Stimulated activated CD4-positive, alpha-beta T cell treated with anti-CD3 and anti-CD28 coated beads, Interleukin-2, amount 100 ng/mL, for 48 hours (primary cell): ENCODE measurements around the gene DPYD.
"Not testable (repeated sequence)": the region's sequence is repeated elsewhere in the genome, so short reads cannot be mapped to it uniquely, and the experiment has no call there.

ENCODE experiments used
- DNase-seq, 2 donors: peaks; one replicate each; pipeline ENCODE4 v3.0.0-alpha.2; 2020

The DPYD gene

DNA sequence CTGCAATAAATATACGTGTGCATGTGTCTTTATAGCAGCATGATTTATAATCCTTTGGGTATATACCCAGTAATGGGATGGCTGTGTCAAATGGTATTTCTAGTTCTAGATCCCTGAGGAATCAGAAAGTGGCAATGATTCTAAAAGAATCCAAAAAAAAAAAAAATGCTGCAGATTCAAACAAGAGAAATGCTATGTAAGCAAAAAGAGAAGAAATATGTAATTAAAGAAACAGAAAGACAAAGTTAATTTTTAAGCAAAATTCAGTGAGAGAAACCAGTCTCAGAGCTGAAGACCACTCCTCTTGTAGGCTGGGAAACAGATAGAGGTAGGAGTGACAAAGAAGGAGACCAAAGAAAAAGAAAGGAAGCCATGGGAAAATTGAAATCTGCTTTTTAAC, 571.0 kb downstream of the DPYD start:
- DNase-seq, result not testable (repeated sequence)

DNA sequence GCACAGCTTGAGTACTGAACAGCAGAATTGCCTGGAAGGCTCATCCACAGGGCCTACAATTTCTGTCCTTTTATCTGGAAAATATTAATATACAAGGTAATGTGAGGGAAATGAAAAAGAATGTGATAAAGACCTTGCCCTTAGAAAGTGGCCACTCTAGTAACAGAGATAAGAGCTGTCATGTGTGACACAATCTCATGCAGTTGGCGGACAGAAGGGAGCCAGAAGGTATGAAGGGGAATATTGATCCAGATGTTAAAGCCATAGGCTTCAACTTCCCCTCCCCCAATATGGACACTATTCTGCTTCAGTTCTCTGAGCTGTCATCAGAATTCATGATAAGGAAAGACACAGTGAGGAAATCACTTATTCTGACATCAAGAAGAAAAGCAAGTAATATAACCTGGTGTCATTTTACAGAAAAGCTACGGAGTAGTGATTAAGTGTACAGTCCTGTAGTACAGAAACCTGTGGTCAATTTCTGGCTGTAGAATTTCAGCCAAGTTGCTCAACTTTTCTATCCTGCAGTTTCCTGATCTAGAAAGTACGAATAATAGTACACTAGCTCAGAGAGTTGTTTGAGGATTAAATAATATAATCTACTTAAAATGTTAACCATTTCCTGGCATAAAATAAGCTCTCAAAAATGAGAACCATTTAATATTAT, 572.1 kb downstream of the DPYD start:
- DNase-seq, result no peak

DNA sequence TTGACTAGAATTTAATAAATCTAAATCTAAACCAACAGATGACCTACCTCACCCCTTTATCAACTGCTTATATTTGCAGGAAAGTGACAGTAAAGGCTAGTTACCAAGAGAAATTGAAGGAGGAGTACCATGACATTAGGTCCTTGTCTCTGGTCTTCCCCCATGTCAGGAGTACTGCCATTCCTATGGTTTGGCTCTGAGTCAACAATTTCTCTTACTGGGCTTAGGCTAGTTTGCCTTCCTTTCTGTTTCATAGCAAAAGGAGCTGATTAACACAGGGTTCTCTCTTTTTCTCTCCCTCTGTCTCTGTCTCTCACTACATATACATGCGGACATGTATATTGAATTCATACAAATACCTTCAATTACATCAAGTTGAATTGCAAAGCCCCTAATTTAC, 579.9 kb downstream of the DPYD start:
- no peak for DNase-seq

DNA sequence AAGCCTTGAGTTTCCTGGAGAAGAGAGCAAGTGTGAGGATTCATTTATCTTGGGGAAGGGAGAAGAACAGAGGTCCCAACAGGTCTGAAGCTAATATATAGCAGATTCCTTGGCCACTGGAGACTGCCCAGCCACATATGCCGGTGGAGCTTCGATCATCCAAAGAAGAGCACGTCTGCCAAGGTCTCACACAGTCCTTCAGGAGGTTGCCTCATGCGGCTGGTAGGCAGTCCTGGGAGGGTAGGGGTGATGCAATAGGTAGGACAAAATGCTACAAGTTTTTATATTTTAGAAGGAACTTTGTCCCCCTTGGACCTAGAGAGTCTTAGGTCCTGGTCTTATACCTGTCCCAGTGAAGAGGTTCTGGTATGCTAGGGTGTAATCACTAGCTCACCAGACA, 582.5 kb downstream of the DPYD start:
- DNase-seq, result no peak

DNA sequence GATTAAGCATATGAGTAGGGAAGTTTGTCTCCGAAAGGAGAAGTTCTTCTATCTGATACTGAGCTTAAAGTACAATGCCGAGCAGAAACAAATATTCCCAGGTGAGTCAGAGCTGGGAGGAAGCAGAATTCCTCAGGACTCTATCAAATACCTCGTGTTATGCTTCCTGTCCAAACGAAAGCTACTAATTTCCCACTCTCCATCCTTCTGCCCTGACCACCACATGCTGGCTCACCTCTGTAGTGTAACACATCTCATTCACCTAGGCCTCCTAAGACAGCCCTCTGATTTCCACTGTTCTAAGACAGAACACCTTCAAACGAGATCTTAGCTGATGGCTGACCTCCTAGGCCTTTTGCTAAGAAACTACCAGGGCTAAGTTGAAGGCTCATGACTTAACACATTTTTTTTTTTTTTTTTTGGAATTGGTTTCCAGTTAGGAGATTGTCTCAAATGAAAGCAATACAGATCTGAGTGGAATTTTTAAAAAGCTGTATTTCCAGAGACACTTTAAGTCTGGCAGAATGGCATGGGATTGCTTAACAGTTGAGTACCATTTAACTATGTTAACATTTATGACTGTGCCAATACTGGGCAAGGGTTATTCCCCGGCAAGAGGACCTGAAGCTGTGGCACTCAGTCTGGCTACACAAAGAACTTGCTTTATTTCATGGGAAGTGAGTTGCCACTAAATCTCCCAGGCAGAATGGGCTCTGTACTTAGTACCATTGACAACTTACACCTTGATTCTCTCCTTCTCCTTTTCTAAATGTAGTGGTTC, 583.4 kb downstream of the DPYD start:
- DNase-seq, result no peak

DNA sequence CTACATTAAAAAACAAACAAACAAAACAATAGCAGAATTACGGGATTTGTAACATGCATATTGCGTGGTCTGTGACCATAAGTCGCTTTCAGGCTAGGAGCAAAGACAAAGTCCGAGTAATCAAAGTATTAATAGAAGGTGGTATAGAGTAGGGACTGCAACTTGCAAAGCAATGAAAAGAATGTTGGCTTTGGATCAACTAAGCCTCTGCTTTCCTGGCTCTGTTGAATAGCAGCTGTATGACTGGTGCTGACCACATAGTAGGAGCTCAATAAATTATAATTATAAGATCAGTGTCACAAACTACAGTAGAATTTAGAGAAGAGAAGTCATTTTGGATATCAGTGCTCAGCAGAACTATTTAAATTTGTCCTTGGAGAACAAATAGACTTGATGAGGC, 586.4 kb downstream of the DPYD start:
- DNase-seq, result no peak

DNA sequence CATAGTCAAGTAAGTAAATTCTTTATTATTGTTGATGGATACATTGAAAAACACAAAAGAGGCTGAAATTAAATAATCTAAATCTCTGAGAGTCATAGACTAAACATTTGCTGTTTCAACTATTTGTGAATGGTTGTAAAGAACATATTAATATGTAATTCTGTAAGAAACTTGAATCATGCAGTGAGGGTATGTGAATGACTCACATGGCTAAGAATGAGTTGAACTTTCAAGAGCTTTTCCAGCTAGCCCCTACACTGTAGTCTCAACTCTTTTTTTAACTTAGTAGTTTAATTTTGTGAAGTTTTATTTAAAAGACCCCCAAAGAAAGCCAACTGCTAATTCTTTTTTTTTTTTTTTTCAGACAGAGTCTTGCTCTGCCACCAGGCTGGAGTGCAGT, 588.1 kb downstream of the DPYD start:
- DNase-seq, result no peak

DNA sequence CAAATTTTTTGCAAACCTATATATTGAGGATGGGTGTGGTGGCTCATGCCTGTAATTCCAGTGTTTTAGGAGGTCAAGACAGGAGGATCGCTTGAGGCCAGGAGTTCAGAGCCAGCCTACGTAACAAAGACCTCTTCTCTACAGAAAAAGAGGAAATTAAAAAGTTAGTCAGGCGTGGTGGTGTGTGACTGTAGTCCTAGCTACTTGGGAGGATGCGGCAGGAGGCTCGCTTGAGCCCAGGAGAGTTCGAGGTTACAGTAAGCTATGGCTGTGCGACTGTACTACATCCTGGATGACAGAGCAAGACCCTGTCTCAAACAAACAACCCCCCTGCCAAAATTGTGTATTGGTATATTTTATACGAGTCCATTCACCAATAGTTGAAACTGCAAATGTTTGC, 589.7 kb downstream of the DPYD start:
- DNase-seq, result no peak

DNA sequence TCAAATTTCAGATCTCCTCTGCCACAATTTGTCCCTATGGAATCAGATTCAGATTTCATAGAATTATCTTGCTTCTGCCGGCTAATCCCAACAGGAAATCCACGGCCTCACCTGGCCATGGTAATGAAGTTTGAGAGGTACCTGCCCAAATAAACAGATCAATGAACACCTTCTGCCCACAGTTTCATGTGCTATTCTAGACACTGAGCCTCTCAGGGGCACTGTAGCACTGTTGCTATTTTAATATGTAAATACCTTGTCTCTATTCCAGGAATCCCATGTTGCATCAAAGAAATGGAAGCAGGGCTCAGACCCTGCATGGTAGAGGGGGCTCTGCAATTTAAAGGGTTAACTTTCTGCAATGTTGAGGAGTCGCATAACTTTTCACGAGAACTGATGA, 606.1 kb downstream of the DPYD start:
- DNase-seq, result no peak

DNA sequence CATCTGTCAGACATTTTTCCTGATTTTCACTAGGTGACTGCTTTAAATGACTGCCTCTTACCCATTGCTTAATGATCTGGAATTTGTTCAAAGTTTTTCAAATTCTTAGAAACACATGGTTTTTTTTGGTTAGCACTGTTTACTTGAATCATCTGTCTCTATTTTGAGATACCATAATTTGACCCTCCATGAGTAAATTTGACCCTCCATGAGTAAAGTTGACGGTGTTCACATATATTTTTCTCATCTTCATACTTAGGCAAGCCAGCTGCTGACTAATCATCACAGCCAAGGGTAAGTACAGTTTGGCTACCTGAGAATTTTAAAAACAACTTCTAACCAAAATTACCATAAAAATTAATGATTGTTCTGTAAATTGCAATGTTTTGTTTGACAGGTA, 612.7 kb downstream of the DPYD start:
- no peak for DNase-seq

DNA sequence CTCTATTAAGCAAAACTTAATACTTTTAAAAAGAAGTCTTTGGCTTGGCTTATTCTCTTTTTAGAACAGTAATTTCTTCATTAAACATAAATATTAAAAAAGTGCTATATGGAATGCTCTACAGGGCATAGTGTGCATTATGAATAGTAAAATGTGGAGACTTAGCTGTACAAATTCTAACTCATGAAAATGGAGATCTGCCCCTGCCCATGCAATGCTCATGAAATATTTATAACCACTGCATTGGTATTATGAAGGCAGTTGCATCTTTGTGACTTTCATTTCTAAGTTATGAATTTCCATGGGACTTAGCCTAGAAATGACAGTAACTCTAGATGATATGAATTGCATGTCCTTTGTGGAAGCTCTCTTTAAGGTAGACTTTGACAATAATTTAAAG, 613.3 kb downstream of the DPYD start:
- no peak for DNase-seq

DNA sequence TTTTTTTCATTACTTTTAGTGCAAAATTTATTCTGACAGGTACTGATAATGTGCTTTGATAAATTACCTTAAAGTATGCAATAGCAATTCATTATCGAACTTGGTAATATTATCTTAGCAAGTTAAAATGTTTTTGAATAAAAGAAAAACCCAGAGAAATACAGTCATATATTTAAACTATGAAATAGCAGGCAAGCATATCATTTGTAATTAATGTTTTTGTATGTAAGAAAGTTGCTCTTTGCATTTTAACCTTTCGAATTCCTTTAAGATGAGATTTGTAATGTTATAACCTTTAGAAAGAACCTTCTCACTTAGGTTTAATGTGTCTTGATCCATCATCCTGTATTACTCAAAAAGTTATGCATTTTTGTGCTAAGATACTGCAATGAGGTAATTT, 613.7 kb downstream of the DPYD start:
- DNase-seq, result no peak

DNA sequence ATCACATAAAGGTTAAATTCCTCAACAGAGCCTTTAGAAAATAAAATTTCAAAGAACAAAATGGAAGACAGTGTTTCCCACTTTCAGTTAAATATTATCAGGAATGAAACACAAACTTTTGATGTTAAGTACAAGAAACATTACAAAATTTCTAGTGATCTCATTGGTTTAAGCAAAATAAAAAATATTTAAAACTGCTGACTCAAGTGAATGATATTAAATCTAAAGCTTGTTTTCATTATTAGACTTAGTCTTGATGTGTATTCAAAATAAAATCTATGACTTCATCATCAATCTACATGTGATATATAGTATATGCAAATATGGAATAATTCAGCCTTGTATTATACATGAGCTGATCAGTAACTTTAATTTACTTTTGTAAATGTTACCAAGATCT, 614.3 kb downstream of the DPYD start:
- DNase-seq, result no peak

DNA sequence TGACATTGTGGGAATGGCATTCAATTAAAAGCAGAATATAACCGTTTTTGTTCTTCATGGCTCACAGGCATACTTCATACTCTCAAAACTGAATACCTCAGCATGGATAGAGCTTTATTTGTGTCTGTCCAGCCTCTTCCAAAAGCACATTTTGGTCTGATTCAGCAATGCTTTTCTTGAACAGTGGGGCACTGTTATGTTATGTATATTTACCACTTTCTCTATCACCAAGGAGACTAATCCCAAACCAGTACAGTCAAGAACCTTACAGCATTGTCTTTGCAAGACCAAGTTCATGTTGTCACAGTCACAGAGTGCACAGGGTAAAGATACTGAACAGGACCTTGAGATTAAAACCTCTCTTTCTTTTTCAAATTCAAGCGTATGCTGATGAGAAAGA, 616.5 kb downstream of the DPYD start:
- DNase-seq, result no peak

DNA sequence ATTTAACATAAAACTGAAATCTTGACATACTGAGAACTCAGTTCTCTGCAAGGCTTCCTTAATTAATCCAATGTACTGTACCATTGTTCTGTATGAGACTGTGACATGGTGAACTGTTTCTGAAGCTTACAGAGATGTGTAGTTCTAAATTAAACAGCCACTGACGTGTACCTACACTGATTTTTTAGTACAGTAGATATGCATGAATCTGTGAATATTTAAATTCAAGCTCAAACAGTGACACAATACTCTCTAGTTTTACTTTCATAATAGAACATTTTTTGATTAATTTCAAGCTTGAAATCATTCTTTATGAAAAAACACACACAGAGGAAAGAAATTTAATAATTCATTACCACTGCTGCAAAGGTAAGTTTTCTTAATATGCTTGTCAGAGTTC, 621.9 kb downstream of the DPYD start:
- DNase-seq, result no peak

DNA sequence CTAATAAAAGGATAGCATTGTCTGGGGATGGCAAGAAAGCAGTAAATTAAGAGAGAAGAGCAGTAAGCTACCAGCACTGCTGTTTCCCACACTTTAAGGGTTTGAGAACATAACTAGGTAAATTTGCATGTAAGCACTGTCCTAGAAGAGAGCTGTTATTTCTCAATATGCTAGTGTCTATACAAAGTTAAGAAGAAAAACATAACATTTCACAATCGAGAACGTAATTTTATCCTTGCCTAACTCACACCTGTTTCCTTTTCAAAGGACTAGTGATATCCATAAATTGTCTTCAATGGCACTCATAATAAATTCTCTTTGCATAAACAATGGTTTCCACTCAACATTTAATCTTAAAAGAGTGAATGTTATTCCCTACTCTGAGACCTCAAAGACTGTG, 623.2 kb downstream of the DPYD start:
- DNase-seq, result no peak

DNA sequence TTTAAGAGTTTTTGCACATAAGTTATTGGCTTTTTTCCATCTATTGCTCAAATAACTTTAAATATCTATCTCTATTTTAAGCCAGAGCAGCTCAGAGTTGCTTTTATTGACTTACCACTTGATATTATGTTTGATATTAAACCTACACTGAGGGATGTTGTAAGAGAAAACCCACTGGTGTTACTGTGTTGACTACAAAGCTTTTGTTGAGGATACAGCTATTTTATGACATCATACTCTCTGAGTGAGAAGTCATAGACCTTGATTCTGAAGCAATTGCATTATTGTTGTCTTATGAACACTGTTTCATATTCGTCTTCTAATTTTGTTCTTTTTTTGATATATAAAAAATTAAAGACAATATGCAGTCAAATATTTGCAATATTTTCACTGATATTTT, 638.9 kb downstream of the DPYD start:
- no peak for DNase-seq

DNA sequence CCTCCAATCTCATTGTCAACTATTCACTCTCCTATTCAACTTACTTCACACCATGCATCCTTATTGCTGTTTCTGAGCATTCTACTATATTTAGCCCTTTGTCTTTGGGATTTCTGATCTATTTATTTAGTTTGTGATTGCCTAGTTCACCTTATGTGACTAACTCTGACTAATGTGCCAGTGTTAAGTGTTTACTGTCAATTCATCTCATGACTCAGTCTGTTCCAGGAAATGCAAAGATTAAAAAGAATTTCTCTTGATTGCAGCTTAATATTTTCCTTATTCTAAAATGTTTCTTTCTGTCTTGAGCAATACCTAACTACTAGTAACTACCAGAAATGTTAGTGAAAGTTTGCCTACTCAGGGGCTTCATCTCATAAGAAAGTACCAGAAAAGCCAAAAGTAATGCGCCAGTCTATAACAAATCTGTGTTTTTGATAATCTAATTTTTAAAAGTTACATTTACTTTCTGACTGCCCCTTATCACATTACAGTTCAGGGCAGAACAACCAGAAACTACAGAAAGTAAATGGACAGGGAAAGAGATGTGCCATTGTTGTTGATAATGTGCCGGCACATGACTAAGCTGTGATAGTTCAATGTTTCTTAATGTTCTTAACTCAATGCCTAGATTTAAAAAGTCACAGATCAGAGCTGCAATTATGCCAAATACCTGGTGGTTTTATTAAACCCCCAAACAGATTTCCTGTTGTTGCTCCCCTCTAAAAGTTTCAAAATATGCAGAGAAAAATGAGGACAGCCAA, 642.8 kb downstream of the DPYD start:
- DNase-seq, result no peak

DNA sequence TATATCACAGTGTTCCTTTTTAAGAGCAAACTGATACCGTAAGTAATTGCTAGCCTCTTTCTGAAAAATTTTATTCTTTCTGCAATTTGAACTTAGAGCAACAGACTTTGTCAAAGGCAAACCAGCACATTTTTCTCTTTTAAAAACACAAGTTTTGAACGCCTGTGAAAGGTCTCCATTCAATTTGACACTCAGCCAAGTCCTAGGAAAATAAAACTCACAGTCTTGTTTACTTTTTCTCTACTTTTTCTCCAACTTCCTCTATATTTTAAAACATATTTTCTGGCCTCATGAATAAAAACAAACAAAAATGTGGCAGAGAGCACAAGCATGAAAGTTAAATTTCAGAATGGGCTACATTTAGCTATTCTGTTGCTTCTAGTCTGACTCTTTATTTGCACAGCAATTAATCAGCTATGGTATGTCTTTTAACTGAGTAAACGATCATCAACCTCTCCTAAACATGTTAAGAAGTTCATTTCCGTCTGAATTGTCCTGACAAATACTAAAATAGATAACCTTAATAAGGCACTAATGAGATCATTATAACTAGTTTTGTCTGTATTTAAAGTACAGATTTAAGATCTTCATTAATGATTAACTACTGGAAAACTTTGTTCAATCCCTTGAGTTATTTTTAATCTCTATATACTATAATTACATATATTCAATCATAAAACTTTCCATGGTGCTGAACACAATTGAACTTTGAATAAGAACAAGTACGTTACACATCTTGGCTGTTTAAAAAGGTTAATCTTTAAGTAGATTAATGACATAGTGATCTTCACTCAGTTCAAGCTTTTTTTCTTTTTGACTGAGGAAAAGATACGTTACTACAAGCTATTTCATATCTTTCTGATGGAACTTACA, 648.7 kb downstream of the DPYD start:
- no peak for DNase-seq

DNA sequence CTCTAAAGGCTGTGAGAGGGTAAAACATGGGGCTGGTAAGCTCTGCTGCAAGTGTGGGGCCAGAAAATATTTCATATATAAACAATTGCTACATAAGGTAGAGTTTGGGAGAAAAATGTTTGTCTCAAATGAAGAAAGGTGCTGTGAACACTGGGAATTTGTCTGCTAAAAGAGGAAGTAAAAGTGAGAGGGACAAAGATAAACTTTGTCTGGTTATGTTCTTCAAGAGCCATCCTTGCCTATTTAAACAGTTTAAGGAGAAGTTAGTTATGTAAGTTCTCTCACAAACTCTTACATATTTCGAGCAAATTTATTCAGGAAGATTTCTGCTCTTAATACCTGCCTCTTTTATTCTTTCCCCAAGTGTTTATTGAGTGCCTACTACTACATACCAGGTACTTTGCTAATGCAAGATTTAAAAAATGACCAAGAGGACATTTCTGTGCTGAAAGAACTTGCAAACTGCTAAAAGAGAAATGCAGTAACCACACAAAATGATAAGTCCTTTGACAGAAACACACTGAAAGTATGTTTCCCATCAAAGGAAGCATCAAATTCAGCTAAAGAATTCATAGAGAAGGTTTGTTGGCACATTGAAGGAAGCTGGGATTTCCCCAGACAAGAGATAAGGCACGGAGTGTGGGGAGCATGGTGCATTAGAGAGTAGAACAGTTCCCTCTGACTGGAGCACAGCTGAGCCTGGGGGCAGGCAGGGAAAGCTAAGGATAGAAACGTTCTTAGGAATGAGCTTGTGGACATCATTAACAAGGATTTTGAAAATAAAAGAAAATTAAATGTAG, 650.1 kb downstream of the DPYD start:
- DNase-seq, result no peak

DNA sequence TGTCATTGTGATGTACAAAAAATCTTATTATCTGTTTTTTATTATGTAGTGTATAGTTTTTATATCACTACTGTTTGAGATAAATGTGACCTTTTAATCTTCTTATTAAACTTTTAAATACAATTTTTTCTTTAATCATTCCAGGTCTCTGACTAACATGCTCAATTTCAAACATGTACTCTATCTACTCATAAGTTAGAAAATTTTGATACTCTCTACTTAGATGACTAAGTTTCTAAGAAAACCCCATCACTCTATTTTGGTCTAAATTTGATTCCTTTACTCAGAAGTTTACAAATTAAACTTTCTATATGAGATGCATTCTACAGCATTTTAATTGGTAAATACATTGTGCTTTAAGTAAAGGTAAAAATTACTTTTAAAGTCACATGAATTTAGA, 655.2 kb downstream of the DPYD start:
- no peak for DNase-seq

DNA sequence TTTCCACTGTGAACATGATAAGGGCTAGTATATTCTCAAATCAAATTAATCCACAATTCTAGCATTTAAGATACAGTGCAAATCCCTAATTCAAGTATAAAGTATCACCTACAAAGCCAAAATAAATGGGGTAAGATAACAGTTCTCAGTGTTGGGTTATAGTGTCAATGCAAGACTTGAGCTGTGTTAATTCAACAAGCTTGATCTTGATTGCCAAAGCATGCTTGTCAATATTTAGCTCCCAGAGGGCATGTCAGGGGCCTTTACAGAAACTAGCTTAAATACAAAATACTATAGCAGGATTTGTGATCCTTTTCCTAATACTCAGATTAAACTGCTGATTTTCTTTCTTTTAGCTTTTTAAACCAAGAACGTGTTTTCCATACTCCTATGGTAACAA, 658.0 kb downstream of the DPYD start:
- DNase-seq, result no peak
